K562 (cell line): ENCODE measurements around the gene SLC38A10. TPM values are rescaled to one million over a fixed set of nuclear protein-coding genes. Genes with fewer than 3 reads are reported as not detected.

Source experiments
- BRD9 ChIP-seq: fragments of 450-650 bp; IDR thresholded peaks from 2 replicates; pipeline ENCODE4 v1.6.1; 2018; ENCODE audit warnings: low read depth; ENCODE audit not compliant: partially characterized antibody
- CBFB ChIP-seq: sonication (generic); formaldehyde crosslinking; IDR thresholded peaks from 2 replicates; pipeline ENCODE4 v1.4.0; 2020; ENCODE audit warnings: mild to moderate bottlenecking, missing genetic modification reagents
- CEBPZ ChIP-seq: fragments of 150-350 bp; IDR thresholded peaks from 2 replicates; pipeline ENCODE4 v1.6.1; 2014; ENCODE audit warnings: low read depth, mild to moderate bottlenecking, low read length, borderline replicate concordance
- FOSL1 ChIP-seq: fragments of 200-800 bp; sonication (Bioruptor generic); conservative IDR thresholded peaks from 2 replicates; pipeline ENCODE4 v1.6.1; 2016; ENCODE audit warnings: missing genetic modification characterization, missing compliant biosample characterization
- HCFC1 ChIP-seq: IDR thresholded peaks from 2 replicates; pipeline ENCODE4 v1.6.1; 2012; ENCODE audit warnings: low read depth, low read length, improper control_type of control experiment
- JUND ChIP-seq, 2 experiments: IDR thresholded peaks; 2 replicates in 1 of 2; 3 replicates in 1 of 2; pipeline ENCODE4 v1.6.1; 2011; ENCODE audit warnings: borderline replicate concordance in 2 of 2, low read depth in 2 of 2, low read length in 2 of 2, improper control_type of control experiment in 1 of 2, missing biosample characterization in 1 of 2, missing genetic modification characterization in 1 of 2, missing genetic modification reagents in 1 of 2
- PRPF4 ChIP-seq: fragments of 200-400 bp; formaldehyde crosslinking; IDR thresholded peaks from one replicate; pipeline ENCODE4 v1.6.1; 2017; ENCODE audit warnings: low read length, low read depth, mild to moderate bottlenecking; ENCODE audit not compliant: insufficient read depth, poor library complexity, severe bottlenecking
- RBFOX2 ChIP-seq: fragments of 200-400 bp; formaldehyde crosslinking; IDR thresholded peaks from 2 replicates; pipeline ENCODE4 v1.6.1; 2017; ENCODE audit warnings: low read depth, mild to moderate bottlenecking, low read length, moderate library complexity
- USF2 ChIP-seq: sonication (generic); formaldehyde crosslinking; IDR thresholded peaks from 2 replicates; pipeline ENCODE4 v1.5.0; 2020; ENCODE audit warnings: missing genetic modification reagents
- ZBTB11 ChIP-seq, 3 experiments: fragments of 200-800 bp in 1 of 3; fragments of 250-450 bp in 1 of 3; fragments of 450-650 bp in 1 of 3; sonication (Bioruptor Pico) in 1 of 3; sonication (Bioruptor generic) in 1 of 3; formaldehyde crosslinking in 1 of 3; IDR thresholded peaks; 2 replicates each; pipeline versions ENCODE4 v1.6.1 to v1.8.0; 2016 to 2022; ENCODE audit warnings: mild to moderate bottlenecking in 2 of 3, missing genetic modification characterization in 2 of 3, missing compliant biosample characterization in 1 of 3, moderate library complexity in 1 of 3
- ZNF695 ChIP-seq: fragments of 450-650 bp; formaldehyde crosslinking; IDR thresholded peaks from 2 replicates; pipeline ENCODE4 v1.4.0; 2020; ENCODE audit warnings: mild to moderate bottlenecking, moderate library complexity
- polyA plus RNA-seq, 8 experiments: library from polyadenylated mRNA; depleted of rRNA in 4 of 8; stranded (reverse) in 5 of 8; unstranded in 3 of 8; fragments of >200 nt; fragmentation: Nextera tagmentation in 2 of 8; fragmentation: Illumina TruSeq in 1 of 8; extraction: Ambion mirVana in 2 of 8; extraction: Trizol in 1 of 8; gene quantifications; 2 replicates each; pipeline versions ENCODE4 v1.2.1 to v1.2.3, GENCODE V29; 2011 to 2014; ENCODE audit warnings: inconsistent platforms in 1 of 8, missing spikeins in 1 of 8
- total RNA-seq, 7 experiments: library from RNA; depleted of rRNA in 6 of 7; stranded (reverse); fragments of >200 nt in 6 of 7; fragmentation: Illumina TruSeq in 2 of 7; extraction: Trizol in 2 of 7; gene quantifications; 2 replicates each; pipeline versions ENCODE4 v1.2.1 to v1.2.3, GENCODE V29; 2011 to 2021; ENCODE audit warnings: low replicate concordance in 1 of 7
- TF ChIP-seq, protein P1 (sequence below): fragments of 450-650 bp; formaldehyde crosslinking; IDR thresholded peaks from 2 replicates; pipeline ENCODE4 v1.4.0; 2020; ENCODE audit warnings: mild to moderate bottlenecking, moderate library complexity
- TF ChIP-seq, protein P2 (sequence below): fragments of 250-450 bp; sonication (Bioruptor Pico); IDR thresholded peaks from 2 replicates; pipeline ENCODE4 v1.5.0; 2020; ENCODE audit warnings: mild to moderate bottlenecking

The SLC38A10 gene
- total and polyA plus RNA-seq, 9 of the 15 experiments (the other 6 are each of a cell fraction or from before 2014, with no cell fraction given) = 0.45 to 54.2 (median 13.8) TPM

DNA sequence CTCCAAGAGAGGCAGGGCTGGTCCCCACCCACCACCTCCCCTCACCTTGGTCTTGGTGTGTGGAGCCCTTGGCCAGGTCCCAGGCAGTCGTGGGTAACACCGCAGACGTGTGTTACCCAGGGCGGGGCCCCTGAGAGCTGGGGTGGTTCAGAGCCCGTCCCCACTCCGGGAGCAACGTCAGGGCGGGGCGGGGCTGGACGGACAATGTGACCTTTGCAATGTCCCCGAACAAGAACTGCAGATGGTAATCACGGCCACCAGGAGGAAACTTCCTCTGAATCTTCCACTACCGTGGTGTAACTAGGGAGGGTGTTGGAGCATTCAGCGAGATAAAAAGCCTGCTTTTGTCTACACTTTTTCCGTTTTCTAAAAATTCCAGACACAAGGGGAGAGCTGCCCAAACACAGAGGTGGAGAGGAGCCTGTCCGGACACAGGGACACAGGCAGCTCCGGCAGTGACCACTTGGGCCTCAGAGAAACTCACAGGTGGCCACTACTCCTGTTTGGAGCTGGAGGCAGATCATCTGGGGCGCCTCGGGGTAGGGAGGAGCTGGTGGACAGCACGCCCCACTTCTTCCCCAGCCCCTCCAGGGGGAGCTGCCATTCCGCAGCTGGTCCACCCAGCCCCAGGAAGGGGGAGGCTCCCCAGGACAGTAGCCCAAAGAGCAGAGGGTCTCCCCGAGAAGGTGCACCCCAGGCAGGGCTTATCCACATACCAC, 14.2 kb upstream of the SLC38A10 start (continued):
- no peak for TF ChIP-seq CBFB
- TF ChIP-seq, protein P1, sequence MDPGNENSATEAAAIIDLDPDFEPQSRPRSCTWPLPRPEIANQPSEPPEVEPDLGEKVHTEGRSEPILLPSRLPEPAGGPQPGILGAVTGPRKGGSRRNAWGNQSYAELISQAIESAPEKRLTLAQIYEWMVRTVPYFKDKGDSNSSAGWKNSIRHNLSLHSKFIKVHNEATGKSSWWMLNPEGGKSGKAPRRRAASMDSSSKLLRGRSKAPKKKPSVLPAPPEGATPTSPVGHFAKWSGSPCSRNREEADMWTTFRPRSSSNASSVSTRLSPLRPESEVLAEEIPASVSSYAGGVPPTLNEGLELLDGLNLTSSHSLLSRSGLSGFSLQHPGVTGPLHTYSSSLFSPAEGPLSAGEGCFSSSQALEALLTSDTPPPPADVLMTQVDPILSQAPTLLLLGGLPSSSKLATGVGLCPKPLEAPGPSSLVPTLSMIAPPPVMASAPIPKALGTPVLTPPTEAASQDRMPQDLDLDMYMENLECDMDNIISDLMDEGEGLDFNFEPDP (CRISPR knock-in tag) = no peak
- peak; percentile 35; the same call in 1 of the 2 replicates for TF ChIP-seq USF2 (CRISPR knock-in tag)
- TF ChIP-seq, protein P2, sequence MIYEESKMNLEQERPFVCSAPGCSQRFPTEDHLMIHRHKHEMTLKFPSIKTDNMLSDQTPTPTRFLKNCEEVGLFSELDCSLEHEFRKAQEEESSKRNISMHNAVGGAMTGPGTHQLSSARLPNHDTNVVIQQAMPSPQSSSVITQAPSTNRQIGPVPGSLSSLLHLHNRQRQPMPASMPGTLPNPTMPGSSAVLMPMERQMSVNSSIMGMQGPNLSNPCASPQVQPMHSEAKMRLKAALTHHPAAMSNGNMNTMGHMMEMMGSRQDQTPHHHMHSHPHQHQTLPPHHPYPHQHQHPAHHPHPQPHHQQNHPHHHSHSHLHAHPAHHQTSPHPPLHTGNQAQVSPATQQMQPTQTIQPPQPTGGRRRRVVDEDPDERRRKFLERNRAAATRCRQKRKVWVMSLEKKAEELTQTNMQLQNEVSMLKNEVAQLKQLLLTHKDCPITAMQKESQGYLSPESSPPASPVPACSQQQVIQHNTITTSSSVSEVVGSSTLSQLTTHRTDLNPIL (CRISPR knock-in tag) = no peak
- peak; percentile 83 for TF ChIP-seq BRD9
- TF ChIP-seq RBFOX2 = peak; percentile 72
- no peak for TF ChIP-seq FOSL1 (tag)
- TF ChIP-seq PRPF4 = no peak
- TF ChIP-seq CEBPZ = no peak
- TF ChIP-seq ZNF695 = no peak
- TF ChIP-seq ZBTB11 (CRISPR knock-in tag; IDR thresholded peaks at IDR 0.05) = 0 out of 6 replicates have a peak, but pooled peaks of 1 of the 3 experiments have one; percentile 29
- TF ChIP-seq HCFC1 = 0 out of 2 replicates have a peak, but pooled peaks have one; percentile 2
- peak; percentile 47; the same call in 1 of the 2 replicates for TF ChIP-seq JUND (IDR thresholded peaks at IDR 0.05; ENCODE audit: borderline replicate concordance, low read depth, low read length)
- no peak; the same call in 2 of the 3 replicates for TF ChIP-seq JUND (tag; IDR thresholded peaks at IDR 0.05; ENCODE audit: borderline replicate concordance, low read depth, low read length)
